ENCODE measurements around the gene PI4KA.

- no peak for TF ChIP-seq CTCF (IDR thresholded peaks at IDR 0.05)
- no peak for TF ChIP-seq POLR2A (IDR thresholded peaks at IDR 0.05)
- TF ChIP-seq EP300 (IDR thresholded peaks at IDR 0.05): no peak
These were observed 194.5 kb downstream of the PI4KA start for GRCh38 chr22:20663941-20664593.

All from stomach (tissue), 4 donors.